ENCODE results near the gene LRIG2. TPM values are rescaled to one million over a fixed set of nuclear protein-coding genes. Genes with fewer than 3 reads are reported as not detected.

LRIG2 gene
- total RNA-seq, 2 experiments from 2014 or later = 12.9 to 15.8 TPM

GRCh38 chr1:113135460-113135859, 62.5 kb downstream of the LRIG2 start:
- no peaks in the 10 kb centered on the region for H3K27me3 Mint-ChIP-seq
- TF ChIP-seq, protein P1, sequence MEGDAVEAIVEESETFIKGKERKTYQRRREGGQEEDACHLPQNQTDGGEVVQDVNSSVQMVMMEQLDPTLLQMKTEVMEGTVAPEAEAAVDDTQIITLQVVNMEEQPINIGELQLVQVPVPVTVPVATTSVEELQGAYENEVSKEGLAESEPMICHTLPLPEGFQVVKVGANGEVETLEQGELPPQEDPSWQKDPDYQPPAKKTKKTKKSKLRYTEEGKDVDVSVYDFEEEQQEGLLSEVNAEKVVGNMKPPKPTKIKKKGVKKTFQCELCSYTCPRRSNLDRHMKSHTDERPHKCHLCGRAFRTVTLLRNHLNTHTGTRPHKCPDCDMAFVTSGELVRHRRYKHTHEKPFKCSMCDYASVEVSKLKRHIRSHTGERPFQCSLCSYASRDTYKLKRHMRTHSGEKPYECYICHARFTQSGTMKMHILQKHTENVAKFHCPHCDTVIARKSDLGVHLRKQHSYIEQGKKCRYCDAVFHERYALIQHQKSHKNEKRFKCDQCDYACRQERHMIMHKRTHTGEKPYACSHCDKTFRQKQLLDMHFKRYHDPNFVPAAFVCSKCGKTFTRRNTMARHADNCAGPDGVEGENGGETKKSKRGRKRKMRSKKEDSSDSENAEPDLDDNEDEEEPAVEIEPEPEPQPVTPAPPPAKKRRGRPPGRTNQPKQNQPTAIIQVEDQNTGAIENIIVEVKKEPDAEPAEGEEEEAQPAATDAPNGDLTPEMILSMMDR (IDR thresholded peaks at IDR 0.05) = no peak
- H3K27ac Mint-ChIP-seq = no peak overlapping the region
- no peak for ATAC-seq (ENCODE audit: poor library complexity)
- CTCF ChIA-PET = no interaction called here
- no peaks in the 10 kb centered on the region for H3K9me3 ChIP-seq (ENCODE audit: control insufficient read depth in 1 of 2, insufficient read depth in 1 of 2, low read length in 2 of 2)
- POLR2A ChIA-PET = no interaction called here
- no peaks in the 10 kb centered on the region for H3K4me1 ChIP-seq (ENCODE audit: insufficient read depth, low read length)
- DNase-seq = no peak
- no peaks in the 10 kb centered on the region for H3K36me3 ChIP-seq (ENCODE audit: insufficient read depth, low read length)
- H3K4me3 Mint-ChIP-seq = no peak overlapping the region
- no peak overlapping the region for H3K4me3 ChIP-seq (ENCODE audit: low read length)
- no peaks in the 10 kb centered on the region for H3K9me3 Mint-ChIP-seq
- H3K4me1 Mint-ChIP-seq (ENCODE audit: low read depth) = peaks cover 17% of the 10 kb centered on the region
- H3K36me3 Mint-ChIP-seq (ENCODE audit: low read depth) = peaks cover 6% of the 10 kb centered on the region
- intact Hi-C loops (cut with DNase I, micrococcal nuclease) = loop anchor here in 1 of 2 experiments (10.0 kb wide), 1 partner anchor 699 kb away; no protein-coding TSS in a partner anchor
- no peaks in the 10 kb centered on the region for H3K27me3 ChIP-seq (ENCODE audit: control insufficient read depth in 1 of 2, insufficient read depth in 2 of 2, low read length in 2 of 2)
- H3K27ac ChIP-seq (ENCODE audit: low read depth in 1 of 2, low read length in 2 of 2) = no peak overlapping the region

DNA sequence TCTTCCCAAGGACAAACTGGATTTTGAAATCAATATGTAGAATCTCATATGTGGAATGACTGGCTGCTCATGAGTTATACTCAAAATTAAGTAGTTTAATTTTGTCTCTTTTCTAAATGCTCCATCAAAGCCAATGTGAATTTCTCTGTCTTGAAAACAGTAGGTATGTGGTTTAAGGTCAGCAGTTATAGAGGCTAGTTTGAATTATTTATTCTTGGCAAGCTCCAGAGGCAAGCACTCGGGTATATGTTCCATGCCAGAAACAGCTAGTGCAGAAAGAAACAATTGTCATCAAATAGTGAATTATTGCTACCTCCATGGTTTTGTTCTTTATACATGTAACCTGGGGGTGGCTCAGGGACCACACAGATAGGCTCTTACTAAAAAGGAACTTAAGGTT, 63.5 kb downstream of the LRIG2 start:
- peaks cover 4% of the 10 kb centered on the region for H3K4me1 ChIP-seq (ENCODE audit: insufficient read depth, low read length)
- CTCF ChIA-PET = no interaction called here
- intact Hi-C loops (cut with DNase I, micrococcal nuclease) = loop anchor here in 1 of 2 experiments (10.0 kb wide), 1 partner anchor 698 kb away; no protein-coding TSS in a partner anchor

DNA sequence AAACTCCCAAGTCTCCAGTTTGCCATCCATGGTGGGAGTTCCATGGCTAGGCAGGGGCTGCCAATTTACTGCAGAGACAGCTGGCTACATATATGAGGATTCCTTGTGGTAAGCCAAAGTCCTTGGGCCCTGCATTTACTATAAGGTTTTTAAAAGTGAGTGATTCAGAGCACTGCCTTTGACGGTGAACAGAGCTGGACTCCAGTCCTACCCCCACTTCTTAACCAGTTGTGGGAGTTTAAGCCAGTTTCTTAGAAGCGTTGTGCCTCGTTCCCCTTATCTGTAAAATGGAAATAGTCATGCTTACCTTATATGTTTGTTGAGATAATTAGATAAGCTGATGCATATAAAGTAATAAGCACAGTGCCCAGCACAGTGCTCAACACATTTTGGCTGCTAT, 64.6 kb downstream of the LRIG2 start:
- TF ChIP-seq, protein P1 (IDR thresholded peaks at IDR 0.05) = no peak
- Histone ChIP-seq H3K36me3 (ENCODE audit: insufficient read depth, low read length) (no peaks in the 10 kb centered on the region), H3K4me1 (ENCODE audit: insufficient read depth, low read length) (peaks cover 5% of the 10 kb centered on the region), H3K9me3 (ENCODE audit: control insufficient read depth in 1 of 2, insufficient read depth in 1 of 2, low read length in 2 of 2) (no peaks in the 10 kb centered on the region), H3K27me3 (ENCODE audit: control insufficient read depth in 1 of 2, insufficient read depth in 2 of 2, low read length in 2 of 2) (no peaks in the 10 kb centered on the region), H3K27ac (ENCODE audit: low read depth in 1 of 2, low read length in 2 of 2) (no peak overlapping the region), H3K4me3 (ENCODE audit: low read length) (no peak overlapping the region)
- no peaks in the 10 kb centered on the region for H3K9me3 Mint-ChIP-seq
- no peak overlapping the region for H3K27ac Mint-ChIP-seq
- no peak for ATAC-seq (ENCODE audit: poor library complexity)
- ChIA-PET CTCF (no interaction called here), POLR2A (interaction anchor here (0.5 kb wide), 1 partner anchor 371 kb away, joined by 3 read pairs; no protein-coding TSS in a partner anchor)
- peaks cover 22% of the 10 kb centered on the region for H3K4me1 Mint-ChIP-seq (ENCODE audit: low read depth)
- H3K27me3 Mint-ChIP-seq = no peaks in the 10 kb centered on the region
- no peak for DNase-seq
- H3K36me3 Mint-ChIP-seq (ENCODE audit: low read depth) = no peaks in the 10 kb centered on the region
- no peak overlapping the region for H3K4me3 Mint-ChIP-seq
- intact Hi-C loops (cut with DNase I, micrococcal nuclease) = loop anchor here in 1 of 2 experiments (10.0 kb wide), 1 partner anchor 697 kb away; no protein-coding TSS in a partner anchor

More for the DNA sequence above, 63.5 kb downstream of the LRIG2 start:
- Histone ChIP-seq H3K36me3 (ENCODE audit: insufficient read depth, low read length) (no peaks in the 10 kb centered on the region), H3K4me3 (ENCODE audit: low read length) (no peak overlapping the region), H3K27ac (ENCODE audit: low read depth in 1 of 2, low read length in 2 of 2) (no peak overlapping the region), H3K9me3 (ENCODE audit: control insufficient read depth in 1 of 2, insufficient read depth in 1 of 2, low read length in 2 of 2) (no peaks in the 10 kb centered on the region), H3K27me3 (ENCODE audit: control insufficient read depth in 1 of 2, insufficient read depth in 2 of 2, low read length in 2 of 2) (no peaks in the 10 kb centered on the region)
- Mint-ChIP-seq H3K4me1 (ENCODE audit: low read depth) (peaks cover 22% of the 10 kb centered on the region), H3K4me3 (no peak overlapping the region), H3K9me3 (no peaks in the 10 kb centered on the region), H3K27ac (no peak overlapping the region), H3K36me3 (ENCODE audit: low read depth) (no peaks in the 10 kb centered on the region), H3K27me3 (no peaks in the 10 kb centered on the region)
- ATAC-seq (ENCODE audit: poor library complexity) = no peak
- DNase-seq = no peak
- POLR2A ChIA-PET = no interaction called here
- TF ChIP-seq, protein P1 (IDR thresholded peaks at IDR 0.05) = no peak

Measured in CD4-positive, alpha-beta T cell (primary cell).